Liver (tissue), 9 donors: ENCODE data around the gene NAGPA. TPM values are rescaled to one million over a fixed set of nuclear protein-coding genes. Genes with fewer than 3 reads are reported as not detected.

Source experiments
- DNase-seq: peaks from one replicate; pipeline ENCODE4 v3.0.0-alpha.2; 2017; ENCODE audit warnings: low spot score
- H3K27ac ChIP-seq, 2 donors: one replicate each; pipeline ENCODE4 v1.7.0; 2013; ENCODE audit warnings: inconsistent platforms in 2 of 2, low read length in 2 of 2, control low read depth in 1 of 2, low read depth in 1 of 2, mild to moderate bottlenecking in 1 of 2
- H3K27me3 ChIP-seq, 4 donors: one replicate each; pipeline versions ENCODE4 v1.6.1 to v1.7.0; 2013; ENCODE audit warnings: low read length in 3 of 4, inconsistent platforms in 1 of 4, mild to moderate bottlenecking in 1 of 4, moderate library complexity in 1 of 4; ENCODE audit not compliant: control insufficient read depth in 4 of 4, insufficient read depth in 4 of 4
- H3K36me3 ChIP-seq, 4 donors: one replicate each; pipeline versions ENCODE4 v1.6.1 to v1.7.0; 2013; ENCODE audit warnings: low read length in 3 of 4, mild to moderate bottlenecking in 3 of 4, low read depth in 1 of 4, moderate library complexity in 1 of 4; ENCODE audit not compliant: control insufficient read depth in 4 of 4, insufficient read depth in 3 of 4
- H3K4me1 ChIP-seq, 4 donors: one replicate each; pipeline versions ENCODE4 v1.6.1 to v1.7.0; 2013; ENCODE audit warnings: low read length in 3 of 4, mild to moderate bottlenecking in 3 of 4, moderate library complexity in 1 of 4; ENCODE audit not compliant: control insufficient read depth in 4 of 4, insufficient read depth in 4 of 4
- H3K4me3 ChIP-seq, 3 donors: one replicate each; pipeline versions ENCODE4 v1.6.1 to v1.7.0; 2013; ENCODE audit warnings: low read length in 3 of 3, control low read depth in 1 of 3, low read depth in 1 of 3, mild to moderate bottlenecking in 1 of 3
- H3K9ac ChIP-seq, 2 donors: one replicate each; pipeline ENCODE4 v1.7.0; 2013; ENCODE audit warnings: low read length in 2 of 2, mild to moderate bottlenecking in 2 of 2, moderate library complexity in 2 of 2, control low read depth in 1 of 2, low read depth in 1 of 2
- H3K9me3 ChIP-seq, 4 donors: one replicate each; pipeline versions ENCODE4 v1.6.1 to v1.7.0; 2013; ENCODE audit warnings: low read length in 3 of 4; ENCODE audit not compliant: control insufficient read depth in 4 of 4
- ATF3 ChIP-seq: IDR thresholded peaks from 2 replicates; pipeline ENCODE4 v1.6.1; 2016; ENCODE audit warnings: antibody characterized with exemption
- EGR1 ChIP-seq, 2 donors: IDR thresholded peaks; 2 replicates each; pipeline ENCODE4 v1.6.1; 2016 to 2018; ENCODE audit warnings: antibody characterized with exemption in 2 of 2, low read depth in 2 of 2
- FOXA2 ChIP-seq: IDR thresholded peaks from 2 replicates; pipeline ENCODE4 v1.6.1; 2016; ENCODE audit warnings: antibody characterized with exemption
- GABPA ChIP-seq, 2 donors: IDR thresholded peaks in 1 of 2; conservative IDR thresholded peaks in 1 of 2; 2 replicates each; pipeline ENCODE4 v1.6.1; 2016; ENCODE audit warnings: antibody characterized with exemption in 2 of 2, mild to moderate bottlenecking in 1 of 2, moderate library complexity in 1 of 2
- HNF4A ChIP-seq, 2 donors: conservative IDR thresholded peaks; 2 replicates each; pipeline ENCODE4 v1.6.1; 2016; ENCODE audit warnings: antibody characterized with exemption in 2 of 2, mild to moderate bottlenecking in 2 of 2
- HNF4G ChIP-seq: IDR thresholded peaks from 2 replicates; pipeline ENCODE4 v1.6.1; 2016; ENCODE audit warnings: antibody characterized with exemption
- MAX ChIP-seq: IDR thresholded peaks from 2 replicates; pipeline ENCODE4 v1.6.1; 2016; ENCODE audit warnings: antibody characterized with exemption
- NR2F2 ChIP-seq: IDR thresholded peaks from 2 replicates; pipeline ENCODE4 v1.6.1; 2016; ENCODE audit warnings: antibody characterized with exemption
- RAD21 ChIP-seq, 2 donors: IDR thresholded peaks; 2 replicates each; pipeline ENCODE4 v1.6.1; 2016; ENCODE audit warnings: antibody characterized with exemption in 2 of 2, mild to moderate bottlenecking in 2 of 2
- RXRA ChIP-seq, 2 donors: IDR thresholded peaks; 2 replicates each; pipeline ENCODE4 v1.6.1; 2017 to 2018; ENCODE audit warnings: antibody characterized with exemption in 2 of 2, mild to moderate bottlenecking in 1 of 2
- SP1 ChIP-seq: IDR thresholded peaks from 2 replicates; pipeline ENCODE4 v1.6.1; 2018; ENCODE audit warnings: antibody characterized with exemption, mild to moderate bottlenecking
- TAF1 ChIP-seq: conservative IDR thresholded peaks from 2 replicates; pipeline ENCODE4 v1.6.1; 2016; ENCODE audit warnings: antibody characterized with exemption, mild to moderate bottlenecking
- YY1 ChIP-seq: IDR thresholded peaks from 2 replicates; pipeline ENCODE4 v1.6.1; 2016; ENCODE audit warnings: antibody characterized with exemption, mild to moderate bottlenecking
- WGBS: extraction: QIAGEN DNeasy Blood & Tissue Kit; methylation state at CpG from one replicate; pipeline ENCODE4 v1.1.7; 2013; 5-methylcytosine and 5-hydroxymethylcytosine counted together
- polyA plus RNA-seq, 2 donors: library from polyadenylated mRNA; stranded (reverse) in 1 of 2; unstranded in 1 of 2; fragments of 200-250 nt in 1 of 2; fragments of >200 nt in 1 of 2; fragmentation: Nextera tagmentation in 1 of 2; extraction: Ambion mirVana in 1 of 2; gene quantifications; one replicate each; pipeline versions ENCODE4 v1.2.1 to v1.2.3, GENCODE V29; 2013 to 2015
- total RNA-seq, 2 donors: library from RNA; depleted of rRNA; stranded (reverse); fragments of >200 nt; gene quantifications; one replicate each; pipeline ENCODE4 v1.2.3, GENCODE V29; 2014
- TF ChIP-seq, protein P1 (sequence below): IDR thresholded peaks from 2 replicates; pipeline ENCODE4 v1.6.1; 2016; ENCODE audit warnings: antibody characterized with exemption, mild to moderate bottlenecking
- TF ChIP-seq, protein P2 (sequence below): IDR thresholded peaks from 2 replicates; pipeline ENCODE4 v1.6.1; 2016; ENCODE audit warnings: antibody characterized with exemption
- donor health status: healthy.
- donor health status: healthy.
- donor health status: healthy.
- donor health status: healthy.
- donor health status: healthy.

Gene NAGPA
- total and polyA plus RNA-seq, 4 donors = 5.4 to 13.4 (median 10.7) TPM

- Histone ChIP-seq H3K27ac (no peak overlapping the region), H3K9me3 (no peaks in the 10 kb centered on the region), H3K4me1 (no peaks in the 10 kb centered on the region), H3K4me3 (no peak overlapping the region), H3K9ac (no peak overlapping the region), H3K36me3 (no peaks in the 10 kb centered on the region), H3K27me3 (no peaks in the 10 kb centered on the region)
- no peak for DNase-seq
- TF ChIP-seq HNF4A (conservative IDR thresholded peaks at IDR 0.05) (no peak), NR2F2 (no peak), YY1 (no peak), SP1 (no peak), EGR1 (IDR thresholded peaks at IDR 0.05; ENCODE audit: low read depth in 2 of 2) (no peak), HNF4G (no peak), RXRA (IDR thresholded peaks at IDR 0.05) (no peak), TAF1 (no peak), FOXA2 (no peak), RAD21 (IDR thresholded peaks at IDR 0.05) (no peak), ATF3 (no peak), MAX (no peak), GABPA (IDR thresholded peaks at IDR 0.05 in 1 of 2, conservative IDR thresholded peaks at IDR 0.05 in 1 of 2) (no peak)
- TF ChIP-seq, protein P1, sequence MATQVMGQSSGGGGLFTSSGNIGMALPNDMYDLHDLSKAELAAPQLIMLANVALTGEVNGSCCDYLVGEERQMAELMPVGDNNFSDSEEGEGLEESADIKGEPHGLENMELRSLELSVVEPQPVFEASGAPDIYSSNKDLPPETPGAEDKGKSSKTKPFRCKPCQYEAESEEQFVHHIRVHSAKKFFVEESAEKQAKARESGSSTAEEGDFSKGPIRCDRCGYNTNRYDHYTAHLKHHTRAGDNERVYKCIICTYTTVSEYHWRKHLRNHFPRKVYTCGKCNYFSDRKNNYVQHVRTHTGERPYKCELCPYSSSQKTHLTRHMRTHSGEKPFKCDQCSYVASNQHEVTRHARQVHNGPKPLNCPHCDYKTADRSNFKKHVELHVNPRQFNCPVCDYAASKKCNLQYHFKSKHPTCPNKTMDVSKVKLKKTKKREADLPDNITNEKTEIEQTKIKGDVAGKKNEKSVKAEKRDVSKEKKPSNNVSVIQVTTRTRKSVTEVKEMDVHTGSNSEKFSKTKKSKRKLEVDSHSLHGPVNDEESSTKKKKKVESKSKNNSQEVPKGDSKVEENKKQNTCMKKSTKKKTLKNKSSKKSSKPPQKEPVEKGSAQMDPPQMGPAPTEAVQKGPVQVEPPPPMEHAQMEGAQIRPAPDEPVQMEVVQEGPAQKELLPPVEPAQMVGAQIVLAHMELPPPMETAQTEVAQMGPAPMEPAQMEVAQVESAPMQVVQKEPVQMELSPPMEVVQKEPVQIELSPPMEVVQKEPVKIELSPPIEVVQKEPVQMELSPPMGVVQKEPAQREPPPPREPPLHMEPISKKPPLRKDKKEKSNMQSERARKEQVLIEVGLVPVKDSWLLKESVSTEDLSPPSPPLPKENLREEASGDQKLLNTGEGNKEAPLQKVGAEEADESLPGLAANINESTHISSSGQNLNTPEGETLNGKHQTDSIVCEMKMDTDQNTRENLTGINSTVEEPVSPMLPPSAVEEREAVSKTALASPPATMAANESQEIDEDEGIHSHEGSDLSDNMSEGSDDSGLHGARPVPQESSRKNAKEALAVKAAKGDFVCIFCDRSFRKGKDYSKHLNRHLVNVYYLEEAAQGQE = no peak
- 83% methylated on average over 22 of the region's 22 CpGs for WGBS
These were observed 27.2 kb downstream of the NAGPA start for GRCh38 chr16:5006348-5007193.

GRCh38 chr16:5005916-5006315, 27.8 kb downstream of the NAGPA start:
- 81% methylated on average over 4 of the region's 4 CpGs for WGBS
- Histone ChIP-seq H3K9ac (no peak overlapping the region), H3K4me3 (no peak overlapping the region), H3K27me3 (no peaks in the 10 kb centered on the region), H3K36me3 (no peaks in the 10 kb centered on the region), H3K9me3 (no peaks in the 10 kb centered on the region), H3K4me1 (no peaks in the 10 kb centered on the region), H3K27ac (no peak overlapping the region)
- no peak for TF ChIP-seq ATF3
- no peak for DNase-seq

DNA sequence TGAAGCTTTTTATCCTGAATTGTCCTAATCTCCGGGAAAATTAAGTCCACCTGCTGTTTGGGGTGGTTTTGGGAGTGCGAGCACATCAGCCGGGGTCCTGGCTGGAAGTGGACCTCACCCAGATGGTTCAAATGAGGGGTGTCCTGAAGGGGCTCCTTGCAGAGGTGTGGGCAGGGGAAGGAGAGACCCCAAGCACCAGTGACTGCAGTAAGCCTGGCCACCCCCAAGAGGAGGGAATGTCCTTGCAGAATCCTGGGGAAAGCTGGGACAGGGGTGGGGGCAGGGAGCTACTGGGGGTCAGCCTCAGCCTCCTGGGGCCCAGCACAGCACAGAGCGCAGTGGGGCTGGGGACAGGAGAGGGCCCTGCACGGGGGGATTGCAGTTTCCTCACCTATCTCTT, 29.4 kb downstream of the NAGPA start:
- Histone ChIP-seq H3K4me1 (no peaks in the 10 kb centered on the region), H3K27ac (no peak overlapping the region), H3K4me3 (no peak overlapping the region), H3K9ac (no peak overlapping the region), H3K27me3 (no peaks in the 10 kb centered on the region), H3K9me3 (no peaks in the 10 kb centered on the region), H3K36me3 (no peaks in the 10 kb centered on the region)
- 70% methylated on average over 5 of the region's 5 CpGs for WGBS
- TF ChIP-seq HNF4G (no peak), RAD21 (IDR thresholded peaks at IDR 0.05) (no peak), NR2F2 (no peak), ATF3 (no peak)
- TF ChIP-seq, protein P2, sequence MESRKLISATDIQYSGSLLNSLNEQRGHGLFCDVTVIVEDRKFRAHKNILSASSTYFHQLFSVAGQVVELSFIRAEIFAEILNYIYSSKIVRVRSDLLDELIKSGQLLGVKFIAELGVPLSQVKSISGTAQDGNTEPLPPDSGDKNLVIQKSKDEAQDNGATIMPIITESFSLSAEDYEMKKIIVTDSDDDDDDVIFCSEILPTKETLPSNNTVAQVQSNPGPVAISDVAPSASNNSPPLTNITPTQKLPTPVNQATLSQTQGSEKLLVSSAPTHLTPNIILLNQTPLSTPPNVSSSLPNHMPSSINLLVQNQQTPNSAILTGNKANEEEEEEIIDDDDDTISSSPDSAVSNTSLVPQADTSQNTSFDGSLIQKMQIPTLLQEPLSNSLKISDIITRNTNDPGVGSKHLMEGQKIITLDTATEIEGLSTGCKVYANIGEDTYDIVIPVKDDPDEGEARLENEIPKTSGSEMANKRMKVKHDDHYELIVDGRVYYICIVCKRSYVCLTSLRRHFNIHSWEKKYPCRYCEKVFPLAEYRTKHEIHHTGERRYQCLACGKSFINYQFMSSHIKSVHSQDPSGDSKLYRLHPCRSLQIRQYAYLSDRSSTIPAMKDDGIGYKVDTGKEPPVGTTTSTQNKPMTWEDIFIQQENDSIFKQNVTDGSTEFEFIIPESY = no peak
- DNase-seq = no peak
